Mucosa of rectum (tissue), 2 donors: Measurements from ENCODE around the gene BMF.
A peak's percentile ranks its signal among the peaks of the same experiment; 100 is the strongest.
"Not testable (repeated sequence)": the region's sequence is repeated elsewhere in the genome, so short reads cannot be mapped to it uniquely, and the experiment has no call there.

Source experiments
- H3K27ac ChIP-seq, 2 donors: one replicate each; pipeline ENCODE4 v1.7.0; 2013; ENCODE audit warnings: inconsistent platforms in 2 of 2, low read depth in 2 of 2, low read length in 2 of 2
- H3K27me3 ChIP-seq, 2 donors: one replicate each; pipeline ENCODE4 v1.7.0; 2013; ENCODE audit warnings: low read length in 2 of 2; ENCODE audit not compliant: control insufficient read depth in 2 of 2, insufficient read depth in 2 of 2
- H3K36me3 ChIP-seq, 2 donors: one replicate each; pipeline ENCODE4 v1.7.0; 2013; ENCODE audit warnings: low read length in 2 of 2; ENCODE audit not compliant: control insufficient read depth in 2 of 2, insufficient read depth in 2 of 2
- H3K4me1 ChIP-seq, 2 donors: one replicate each; pipeline ENCODE4 v1.7.0; 2013; ENCODE audit warnings: low read length in 2 of 2, mild to moderate bottlenecking in 1 of 2; ENCODE audit not compliant: control insufficient read depth in 2 of 2, insufficient read depth in 2 of 2
- H3K4me3 ChIP-seq, 2 donors: one replicate each; pipeline ENCODE4 v1.7.0; 2013; ENCODE audit warnings: low read length in 2 of 2
- H3K9ac ChIP-seq, 2 donors: one replicate each; pipeline ENCODE4 v1.7.0; 2013; ENCODE audit warnings: low read length in 2 of 2, low read depth in 1 of 2, mild to moderate bottlenecking in 1 of 2
- H3K9me3 ChIP-seq, 2 donors: one replicate each; pipeline ENCODE4 v1.7.0; 2013; ENCODE audit warnings: low read length in 2 of 2; ENCODE audit not compliant: control insufficient read depth in 2 of 2
- donor health status: healthy.
- donor health status: Normal muscosa, but diverticular disease.

Gene BMF, protein sequence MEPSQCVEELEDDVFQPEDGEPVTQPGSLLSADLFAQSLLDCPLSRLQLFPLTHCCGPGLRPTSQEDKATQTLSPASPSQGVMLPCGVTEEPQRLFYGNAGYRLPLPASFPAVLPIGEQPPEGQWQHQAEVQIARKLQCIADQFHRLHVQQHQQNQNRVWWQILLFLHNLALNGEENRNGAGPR

DNA sequence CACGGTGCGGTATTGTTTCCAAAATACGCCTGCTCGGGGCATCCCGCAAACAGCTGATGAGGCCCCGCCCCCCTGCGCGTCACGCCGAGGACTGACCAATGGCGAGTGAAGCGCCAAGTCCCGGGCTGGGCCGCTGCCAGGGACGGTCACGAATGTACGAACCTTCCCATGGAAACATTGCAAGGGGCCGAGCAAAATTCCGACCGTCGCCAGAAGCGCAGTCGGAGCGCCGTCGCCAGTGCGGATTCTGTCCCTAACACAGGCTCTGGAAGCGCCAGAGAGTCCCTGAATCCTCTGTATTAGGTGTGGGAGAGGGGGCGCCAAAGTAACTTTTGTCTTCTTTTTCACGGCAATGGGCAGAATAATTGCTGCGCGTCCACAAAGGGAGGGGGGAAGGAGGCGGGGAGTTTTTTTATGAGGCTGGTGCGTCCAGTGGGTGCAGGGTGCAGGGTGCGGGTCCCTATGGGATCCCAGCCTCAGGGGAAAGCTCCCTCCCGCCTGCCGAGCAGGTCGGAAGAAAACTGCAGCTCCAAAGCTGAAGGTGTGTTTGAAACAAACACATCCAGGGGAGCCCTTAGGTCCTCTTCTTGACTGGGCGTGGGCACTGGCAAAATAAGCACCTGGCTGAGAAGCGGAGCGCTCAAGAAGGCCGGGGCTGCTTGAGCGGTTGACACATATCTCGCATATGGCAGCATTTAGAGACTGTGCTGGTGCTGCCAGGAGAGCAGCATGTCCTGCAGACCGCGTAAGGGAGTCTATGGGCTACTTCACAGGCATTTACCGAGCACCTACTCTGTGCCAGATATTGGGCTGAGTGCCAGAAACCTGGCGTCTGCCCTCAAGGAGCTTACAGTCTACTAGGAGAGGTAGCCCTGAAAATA is at the start of gene BMF:
BMF (minus strand) TSS at position 25 of the 881 bp plus-strand sequence. CDS start 2,793 bp downstream, outside the sequence.
- no peaks in the 10 kb centered on the region for H3K9me3 ChIP-seq
- peak within 1 kb of the TSS; percentile 92 to 93 for H3K27ac ChIP-seq
- peaks cover 49% of the 10 kb centered on the region in 2 donors for H3K4me1 ChIP-seq
- no peaks in the 10 kb centered on the region for H3K36me3 ChIP-seq
- H3K4me3 ChIP-seq, result peak within 1 kb of the TSS; percentile 81 to 89
- peak within 1 kb of the TSS; percentile 88 to 95 for H3K9ac ChIP-seq
- no peaks in the 10 kb centered on the region for H3K27me3 ChIP-seq

DNA sequence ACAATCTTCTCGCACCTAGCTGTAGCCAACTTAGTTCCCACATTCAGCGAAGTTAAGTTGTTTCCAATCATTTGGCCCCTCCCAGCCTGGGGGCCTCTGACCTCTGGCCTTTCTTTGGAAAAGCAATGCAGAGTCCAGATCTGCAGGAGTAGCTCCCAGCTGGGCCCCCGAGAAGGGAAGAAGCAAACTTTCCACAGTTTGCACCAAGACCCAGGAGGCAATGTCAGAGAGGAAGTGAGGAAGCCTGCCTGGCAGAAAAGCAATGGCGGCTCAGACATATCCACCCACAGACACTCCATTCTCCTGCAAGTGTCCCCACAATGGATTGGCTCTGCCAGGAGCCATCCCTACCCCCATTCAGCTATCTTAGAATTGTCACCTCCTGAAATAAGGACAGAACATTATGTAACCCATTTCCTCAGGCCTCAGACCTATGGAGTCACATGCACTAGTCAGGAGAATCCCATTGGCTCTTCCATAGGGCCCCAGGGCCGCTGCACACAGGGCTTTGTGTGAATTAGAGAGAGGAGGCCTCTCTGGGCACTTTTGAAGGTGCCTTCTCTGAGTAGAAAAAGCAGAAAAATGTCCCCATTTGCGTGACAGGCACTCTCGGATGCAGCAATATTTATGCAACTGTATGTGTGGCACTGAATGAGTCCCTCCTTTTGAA is 49.2 kb upstream of the BMF start:
- H3K4me1 ChIP-seq, result peaks cover 14 to 19% of the 10 kb centered on the region in 2 donors
- no peak overlapping the region for H3K27ac ChIP-seq
- no peak overlapping the region for H3K9ac ChIP-seq
- H3K27me3 ChIP-seq, result no peaks in the 10 kb centered on the region
- H3K9me3 ChIP-seq, result no peaks in the 10 kb centered on the region
- no peak overlapping the region for H3K4me3 ChIP-seq
- no peaks in the 10 kb centered on the region for H3K36me3 ChIP-seq

DNA sequence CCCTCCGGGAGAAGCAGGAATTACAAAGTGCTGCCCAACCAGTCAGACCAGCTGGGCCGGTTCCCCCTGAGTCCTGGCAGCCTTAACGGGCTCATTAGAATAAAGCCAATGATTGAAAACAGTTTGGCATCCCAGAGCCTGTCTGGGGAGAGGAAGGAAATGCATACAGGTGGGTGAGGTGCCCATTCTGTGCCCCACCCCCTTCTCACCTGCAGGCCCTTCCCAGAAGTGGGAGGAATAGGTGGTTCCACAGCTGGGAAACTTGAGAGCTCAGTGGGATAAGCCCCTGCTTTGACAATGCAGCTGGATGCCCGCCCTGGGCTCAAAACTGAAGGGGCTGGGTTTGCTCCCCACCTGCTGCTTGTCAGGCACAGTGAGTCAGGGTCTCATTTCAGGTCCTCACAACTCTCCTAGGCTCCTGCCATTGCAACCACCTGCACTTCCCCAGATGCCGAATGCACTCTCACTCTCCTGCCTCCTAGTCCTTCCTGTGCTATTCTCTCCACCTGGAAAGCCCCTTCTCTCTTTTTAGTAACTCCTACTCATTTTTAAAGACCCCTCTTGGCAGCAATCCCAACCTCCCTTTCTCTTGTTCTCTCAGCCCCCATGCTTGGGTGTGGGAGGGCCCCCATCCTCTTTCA is 46.7 kb upstream of the BMF start:
- Histone ChIP-seq H3K4me3 (no peak overlapping the region), H3K27me3 (no peaks in the 10 kb centered on the region), H3K4me1 (peaks cover 7 to 11% of the 10 kb centered on the region in 2 donors), H3K9me3 (no peaks in the 10 kb centered on the region), H3K36me3 (no peaks in the 10 kb centered on the region), H3K9ac (peak overlapping the region in 1 of 2 donors; percentile 3), H3K27ac (peak overlapping the region; percentile 9 to 48)

DNA sequence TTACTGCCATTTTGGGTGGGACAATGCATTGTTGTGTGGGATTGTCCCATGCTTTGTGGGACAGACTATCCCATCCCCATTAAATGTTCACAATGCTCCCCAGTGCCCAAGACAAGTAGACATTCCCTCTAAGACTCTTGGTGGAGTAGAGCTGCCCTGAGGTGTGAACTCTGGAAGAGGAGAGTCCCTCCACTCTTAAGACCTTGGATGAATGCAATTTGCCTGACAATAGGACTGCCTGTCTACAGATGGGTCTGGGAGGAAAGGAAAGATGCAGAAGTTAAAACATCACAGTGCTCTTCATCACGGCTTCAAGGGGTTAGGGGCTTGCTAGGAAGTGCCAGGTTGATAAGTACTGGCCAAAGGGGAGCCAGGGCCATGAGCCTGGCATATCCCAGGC is 46.1 kb upstream of the BMF start:
- H3K9me3 ChIP-seq, H3K36me3 ChIP-seq, H3K27me3 ChIP-seq, H3K4me3 ChIP-seq, H3K9ac ChIP-seq, H3K27ac ChIP-seq: not testable (repeated sequence)
- H3K4me1 ChIP-seq, result peaks cover 7 to 10% of the 10 kb centered on the region in 2 donors

DNA sequence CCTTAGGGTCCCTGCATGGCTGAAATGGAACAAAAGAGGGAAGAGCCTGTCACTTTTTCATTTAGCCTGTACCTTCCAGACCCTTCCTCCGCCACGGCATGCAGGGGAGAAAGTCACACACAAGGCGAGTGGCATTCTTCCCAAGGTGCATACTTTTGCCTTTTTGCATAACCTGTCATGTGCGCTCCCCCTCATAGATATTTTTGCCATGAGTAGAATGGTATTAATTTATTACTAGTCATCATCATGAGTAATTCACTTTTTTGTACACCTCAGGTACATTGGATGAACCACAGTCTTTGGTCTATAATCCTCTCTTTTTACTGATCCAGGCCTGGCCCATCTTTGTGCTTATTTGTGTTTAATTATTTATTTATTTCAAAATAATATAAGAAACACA is 43.3 kb upstream of the BMF start:
- H3K27ac ChIP-seq, result no peak overlapping the region
- no peaks in the 10 kb centered on the region for H3K27me3 ChIP-seq
- H3K9ac ChIP-seq, result no peak overlapping the region
- no peak overlapping the region for H3K4me3 ChIP-seq
- peaks cover 7 to 10% of the 10 kb centered on the region in 2 donors for H3K4me1 ChIP-seq
- no peaks in the 10 kb centered on the region for H3K36me3 ChIP-seq
- H3K9me3 ChIP-seq, result no peaks in the 10 kb centered on the region

DNA sequence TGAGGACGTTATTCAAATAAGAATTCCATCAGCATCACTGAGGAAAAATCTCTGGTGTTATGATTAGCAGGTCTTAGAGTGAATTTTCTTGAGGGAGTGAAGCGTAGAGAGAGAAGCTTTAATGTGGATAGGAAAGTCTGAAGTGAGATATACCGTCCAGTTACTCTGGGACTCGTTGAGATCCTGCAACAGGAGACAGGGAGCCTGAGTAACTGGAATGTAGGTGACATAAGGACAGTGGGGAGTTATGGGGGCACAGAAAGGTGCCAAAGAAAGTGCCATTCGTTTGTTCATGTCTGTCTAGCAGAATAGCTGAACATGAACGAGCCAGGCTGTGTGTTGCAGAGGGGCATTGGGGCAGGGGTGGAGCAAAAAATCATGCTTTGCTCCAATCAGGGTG is 42.8 kb upstream of the BMF start:
- Histone ChIP-seq H3K9ac (no peak overlapping the region), H3K36me3 (no peaks in the 10 kb centered on the region), H3K4me1 (peaks cover 7 to 10% of the 10 kb centered on the region in 2 donors), H3K9me3 (no peaks in the 10 kb centered on the region), H3K4me3 (no peak overlapping the region), H3K27me3 (no peaks in the 10 kb centered on the region), H3K27ac (no peak overlapping the region)

DNA sequence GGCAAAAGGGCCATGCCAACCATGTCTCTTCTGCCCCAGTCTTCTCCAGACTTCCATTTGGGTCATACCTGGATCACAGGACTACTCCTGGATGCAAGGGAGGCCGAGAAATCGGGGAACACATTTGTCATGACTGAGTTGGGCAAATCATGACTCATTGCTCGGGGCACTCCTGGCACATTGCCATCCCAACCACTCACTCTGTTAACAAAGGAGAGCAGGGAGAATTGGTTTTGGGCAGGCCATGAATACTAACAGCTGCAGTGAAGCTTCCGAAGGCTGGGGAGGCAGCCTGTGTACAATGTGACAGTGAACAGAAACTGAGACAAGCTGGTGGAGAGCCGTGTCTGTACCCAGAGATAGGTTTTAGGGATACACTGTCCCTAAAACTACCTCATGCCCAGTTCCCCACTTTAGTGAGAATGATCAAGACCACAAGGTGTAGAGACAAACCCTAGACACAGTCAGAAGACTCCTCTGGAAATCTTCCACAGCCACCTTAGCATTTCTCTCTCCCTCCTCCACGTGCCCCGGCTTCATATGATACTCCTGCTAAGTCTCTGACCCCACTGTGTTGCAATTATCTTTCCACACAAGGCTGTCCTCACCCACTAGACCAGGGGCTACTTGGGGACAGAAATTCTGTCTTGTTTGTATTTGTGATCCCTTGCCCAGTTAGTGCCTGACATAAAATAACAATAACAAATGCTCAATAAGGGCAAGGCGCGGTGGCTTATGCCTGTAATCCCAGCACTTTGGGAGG is 41.7 kb upstream of the BMF start:
- H3K9ac ChIP-seq, result no peak overlapping the region
- H3K4me3 ChIP-seq, result no peak overlapping the region
- H3K36me3 ChIP-seq, result no peaks in the 10 kb centered on the region
- no peaks in the 10 kb centered on the region for H3K9me3 ChIP-seq
- peaks cover 1 to 3% of the 10 kb centered on the region in 2 donors for H3K4me1 ChIP-seq
- no peak overlapping the region for H3K27ac ChIP-seq
- H3K27me3 ChIP-seq, result no peaks in the 10 kb centered on the region

DNA sequence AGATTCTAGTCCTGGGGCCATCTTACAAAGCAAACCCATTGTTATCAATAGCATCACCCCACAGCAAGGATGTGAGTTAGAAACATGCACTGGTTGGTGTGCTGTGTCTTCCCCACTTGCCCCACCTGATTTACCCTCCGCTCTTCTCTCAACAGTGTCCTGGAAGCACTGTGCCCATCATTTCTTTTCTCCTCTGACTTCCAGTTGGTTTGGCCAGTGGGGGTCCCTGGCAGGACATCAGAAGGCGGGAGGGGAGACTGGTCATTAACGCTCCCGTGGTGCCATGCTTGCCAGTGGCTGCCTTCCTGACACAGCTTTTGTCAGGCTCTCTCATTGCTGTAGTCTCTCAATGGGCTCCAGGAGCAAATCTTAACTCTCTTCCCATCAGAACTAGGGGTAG is 40.7 kb upstream of the BMF start:
- H3K36me3 ChIP-seq, result no peaks in the 10 kb centered on the region
- no peaks in the 10 kb centered on the region for H3K4me1 ChIP-seq
- no peaks in the 10 kb centered on the region for H3K9me3 ChIP-seq
- no peak overlapping the region for H3K27ac ChIP-seq
- no peak overlapping the region for H3K9ac ChIP-seq
- H3K27me3 ChIP-seq, result no peaks in the 10 kb centered on the region
- H3K4me3 ChIP-seq, result no peak overlapping the region

DNA sequence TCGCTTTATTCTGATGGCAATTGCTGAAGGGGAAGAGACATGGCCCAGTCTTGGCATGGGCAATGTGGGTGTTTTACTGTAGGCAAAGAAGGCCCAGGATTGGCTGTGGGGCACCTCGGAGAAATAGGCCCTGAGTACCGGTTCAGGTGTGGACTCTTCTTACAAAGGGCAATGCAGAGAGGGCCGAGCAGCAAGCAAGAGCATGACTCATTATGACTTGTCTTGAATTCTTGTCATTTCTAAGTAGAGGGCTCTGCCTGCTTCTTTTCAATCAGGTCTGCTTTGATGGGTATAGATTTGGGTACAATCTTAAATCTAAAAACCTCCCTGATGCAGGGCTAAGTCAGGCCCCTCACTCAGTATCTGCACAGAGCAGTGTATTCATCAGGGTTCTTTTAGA is 37.4 kb upstream of the BMF start:
- Histone ChIP-seq H3K9ac (no peak overlapping the region), H3K4me3 (no peak overlapping the region), H3K4me1 (no peaks in the 10 kb centered on the region), H3K27ac (no peak overlapping the region), H3K36me3 (no peaks in the 10 kb centered on the region), H3K9me3 (no peaks in the 10 kb centered on the region), H3K27me3 (no peaks in the 10 kb centered on the region)
